Measurements from ENCODE around the gene ZIM2. TPM values are rescaled to one million over a fixed set of nuclear protein-coding genes. Genes with fewer than 3 reads are reported as not detected.

ZIM2 gene
- total RNA-seq, 1 donor from 2014 or later: not detected

DNA sequence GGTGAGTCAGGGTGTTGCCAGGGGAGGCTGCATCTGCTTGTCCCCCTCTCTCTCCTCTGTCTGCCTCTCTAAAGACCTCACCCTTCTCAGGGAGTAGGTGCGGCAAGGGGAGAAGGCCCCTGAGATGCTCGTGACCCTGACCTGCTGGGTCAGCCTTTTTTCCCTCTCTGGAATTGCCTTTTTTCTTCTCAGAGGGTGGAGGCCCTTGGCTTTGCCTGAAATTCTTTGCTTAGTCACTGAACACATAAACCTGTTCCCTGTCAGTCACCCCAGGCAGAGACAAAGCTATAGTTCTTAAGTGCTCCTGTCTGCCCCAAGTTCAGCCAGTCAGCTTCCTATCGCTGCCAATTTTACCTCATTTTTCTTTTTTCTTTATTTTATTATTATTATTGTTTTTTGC, 35.2 kb upstream of the ZIM2 start:
- H3K9ac ChIP-seq (ENCODE audit: low read length): no peak overlapping the region
- H3K36me3 ChIP-seq (ENCODE audit: insufficient read depth, low read length): no peaks in the 10 kb centered on the region
- H3K9me3 Mint-ChIP-seq (ENCODE audit: unreplicated experiment): peaks cover 22% of the 10 kb centered on the region
- no peaks in the 10 kb centered on the region for H3K4me1 Mint-ChIP-seq (ENCODE audit: low read depth, unreplicated experiment)
- no peak overlapping the region for H3K27ac ChIP-seq (ENCODE audit: low read depth, low read length)
- H3K36me3 Mint-ChIP-seq (ENCODE audit: low read depth, unreplicated experiment): no peaks in the 10 kb centered on the region
- no peaks in the 10 kb centered on the region for H3K27me3 Mint-ChIP-seq (ENCODE audit: low read depth, unreplicated experiment)
- no peak for FAIRE-seq
- no peak overlapping the region for H3K4me3 Mint-ChIP-seq (ENCODE audit: unreplicated experiment)
- H2AFZ ChIP-seq (ENCODE audit: low read depth, low read length): no peak overlapping the region
- H4K20me1 ChIP-seq (ENCODE audit: insufficient read depth, low read length): no peaks in the 10 kb centered on the region
- no peaks in the 10 kb centered on the region for H3K4me1 ChIP-seq (ENCODE audit: insufficient read depth, low read length)
- no peaks in the 10 kb centered on the region for H3K27me3 ChIP-seq (ENCODE audit: insufficient read depth, low read length)
- H3K4me2 ChIP-seq (ENCODE audit: low read length): no peak overlapping the region
- TF ChIP-seq, protein P1, sequence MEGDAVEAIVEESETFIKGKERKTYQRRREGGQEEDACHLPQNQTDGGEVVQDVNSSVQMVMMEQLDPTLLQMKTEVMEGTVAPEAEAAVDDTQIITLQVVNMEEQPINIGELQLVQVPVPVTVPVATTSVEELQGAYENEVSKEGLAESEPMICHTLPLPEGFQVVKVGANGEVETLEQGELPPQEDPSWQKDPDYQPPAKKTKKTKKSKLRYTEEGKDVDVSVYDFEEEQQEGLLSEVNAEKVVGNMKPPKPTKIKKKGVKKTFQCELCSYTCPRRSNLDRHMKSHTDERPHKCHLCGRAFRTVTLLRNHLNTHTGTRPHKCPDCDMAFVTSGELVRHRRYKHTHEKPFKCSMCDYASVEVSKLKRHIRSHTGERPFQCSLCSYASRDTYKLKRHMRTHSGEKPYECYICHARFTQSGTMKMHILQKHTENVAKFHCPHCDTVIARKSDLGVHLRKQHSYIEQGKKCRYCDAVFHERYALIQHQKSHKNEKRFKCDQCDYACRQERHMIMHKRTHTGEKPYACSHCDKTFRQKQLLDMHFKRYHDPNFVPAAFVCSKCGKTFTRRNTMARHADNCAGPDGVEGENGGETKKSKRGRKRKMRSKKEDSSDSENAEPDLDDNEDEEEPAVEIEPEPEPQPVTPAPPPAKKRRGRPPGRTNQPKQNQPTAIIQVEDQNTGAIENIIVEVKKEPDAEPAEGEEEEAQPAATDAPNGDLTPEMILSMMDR (IDR thresholded peaks at IDR 0.05; ENCODE audit: insufficient read depth, low read depth, low read length): no peak
- no peak for TF ChIP-seq EZH2 (IDR thresholded peaks at IDR 0.05; ENCODE audit: insufficient read depth, low read length)
- H3K79me2 ChIP-seq (ENCODE audit: insufficient read depth, low read length): no peaks in the 10 kb centered on the region
- no peak overlapping the region for H3K27ac Mint-ChIP-seq (ENCODE audit: unreplicated experiment)
- no peak overlapping the region for H3K4me3 ChIP-seq (ENCODE audit: insufficient read depth, low read depth, low read length)
- H3K9me3 ChIP-seq (ENCODE audit: insufficient read depth, low read depth, low read length): peaks cover 17% of the 10 kb centered on the region
- DNase-seq (ENCODE audit: low read depth): no peak

DNA sequence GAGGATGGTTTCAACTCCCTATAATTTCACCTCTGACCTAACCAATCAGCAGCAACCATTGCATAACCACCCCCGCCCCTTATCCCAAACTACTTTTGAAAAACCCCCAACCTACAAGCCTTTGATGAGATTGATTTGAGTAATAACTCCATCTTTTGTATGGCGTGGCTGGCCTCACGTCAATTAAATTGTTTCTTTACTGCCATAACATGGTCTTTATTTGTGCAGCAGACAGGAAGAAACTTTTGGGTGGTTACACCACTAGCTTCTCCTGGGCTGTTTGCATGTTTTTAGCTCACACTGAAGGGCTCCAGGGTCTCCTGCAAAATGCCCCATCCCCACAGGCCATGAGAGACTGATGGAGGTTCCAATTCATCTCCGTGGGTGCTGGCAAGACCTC, 34.0 kb upstream of the ZIM2 start:
- Mint-ChIP-seq H3K4me3 (ENCODE audit: unreplicated experiment) (no peak overlapping the region), H3K27me3 (ENCODE audit: low read depth, unreplicated experiment) (no peaks in the 10 kb centered on the region), H3K9me3 (ENCODE audit: unreplicated experiment) (peaks cover 26% of the 10 kb centered on the region), H3K4me1 (ENCODE audit: low read depth, unreplicated experiment) (no peaks in the 10 kb centered on the region), H3K36me3 (ENCODE audit: low read depth, unreplicated experiment) (no peaks in the 10 kb centered on the region), H3K27ac (ENCODE audit: unreplicated experiment) (no peak overlapping the region)
- Histone ChIP-seq H3K79me2 (ENCODE audit: insufficient read depth, low read length) (no peaks in the 10 kb centered on the region), H3K9ac (ENCODE audit: low read length) (no peak overlapping the region), H2AFZ (ENCODE audit: low read depth, low read length) (no peak overlapping the region), H3K36me3 (ENCODE audit: insufficient read depth, low read length) (no peaks in the 10 kb centered on the region), H3K4me2 (ENCODE audit: low read length) (no peak overlapping the region), H4K20me1 (ENCODE audit: insufficient read depth, low read length) (no peaks in the 10 kb centered on the region), H3K4me1 (ENCODE audit: insufficient read depth, low read length) (no peaks in the 10 kb centered on the region), H3K9me3 (ENCODE audit: insufficient read depth, low read depth, low read length) (peaks cover 17% of the 10 kb centered on the region), H3K27me3 (ENCODE audit: insufficient read depth, low read length) (no peaks in the 10 kb centered on the region), H3K4me3 (ENCODE audit: insufficient read depth, low read depth, low read length) (no peak overlapping the region), H3K27ac (ENCODE audit: low read depth, low read length) (no peak overlapping the region)
- DNase-seq (ENCODE audit: low read depth) (no peak), FAIRE-seq (no peak)
- TF ChIP-seq, protein P1 (IDR thresholded peaks at IDR 0.05; ENCODE audit: insufficient read depth, low read depth, low read length): no peak
- no peak for TF ChIP-seq EZH2 (IDR thresholded peaks at IDR 0.05; ENCODE audit: insufficient read depth, low read length)

GRCh38 chr19:56873493-56873892, 33.0 kb upstream of the ZIM2 start:
- H3K9me3 ChIP-seq (ENCODE audit: insufficient read depth, low read depth, low read length): peaks cover 17% of the 10 kb centered on the region
- no peaks in the 10 kb centered on the region for H3K4me1 ChIP-seq (ENCODE audit: insufficient read depth, low read length)
- TF ChIP-seq, protein P1 (IDR thresholded peaks at IDR 0.05; ENCODE audit: insufficient read depth, low read depth, low read length): no peak
- no peak for TF ChIP-seq EZH2 (IDR thresholded peaks at IDR 0.05; ENCODE audit: insufficient read depth, low read length)
- H3K4me3 ChIP-seq (ENCODE audit: insufficient read depth, low read depth, low read length): no peak overlapping the region
- Mint-ChIP-seq H3K27ac (ENCODE audit: unreplicated experiment) (no peak overlapping the region), H3K27me3 (ENCODE audit: low read depth, unreplicated experiment) (no peaks in the 10 kb centered on the region), H3K4me1 (ENCODE audit: low read depth, unreplicated experiment) (no peaks in the 10 kb centered on the region), H3K4me3 (ENCODE audit: unreplicated experiment) (no peak overlapping the region), H3K9me3 (ENCODE audit: unreplicated experiment) (peaks cover 29% of the 10 kb centered on the region), H3K36me3 (ENCODE audit: low read depth, unreplicated experiment) (no peaks in the 10 kb centered on the region)
- no peak overlapping the region for H3K27ac ChIP-seq (ENCODE audit: low read depth, low read length)
- H3K79me2 ChIP-seq (ENCODE audit: insufficient read depth, low read length): no peaks in the 10 kb centered on the region
- no peaks in the 10 kb centered on the region for H3K36me3 ChIP-seq (ENCODE audit: insufficient read depth, low read length)
- no peak overlapping the region for H3K9ac ChIP-seq (ENCODE audit: low read length)
- H4K20me1 ChIP-seq (ENCODE audit: insufficient read depth, low read length): no peaks in the 10 kb centered on the region
- DNase-seq (ENCODE audit: low read depth) (no peak), FAIRE-seq (no peak)
- no peaks in the 10 kb centered on the region for H3K27me3 ChIP-seq (ENCODE audit: insufficient read depth, low read length)
- H3K4me2 ChIP-seq (ENCODE audit: low read length): no peak overlapping the region
- H2AFZ ChIP-seq (ENCODE audit: low read depth, low read length): no peak overlapping the region

All from astrocyte (in vitro differentiated cells and primary cell).